ENCODE measurements around the gene HSFY2. TPM values are rescaled to one million over a fixed set of nuclear protein-coding genes. Genes with fewer than 3 reads are reported as not detected.
"Not testable (repeated sequence)": the region's sequence is repeated elsewhere in the genome, so short reads cannot be mapped to it uniquely, and the experiment has no call there.

The HSFY2 gene, protein sequence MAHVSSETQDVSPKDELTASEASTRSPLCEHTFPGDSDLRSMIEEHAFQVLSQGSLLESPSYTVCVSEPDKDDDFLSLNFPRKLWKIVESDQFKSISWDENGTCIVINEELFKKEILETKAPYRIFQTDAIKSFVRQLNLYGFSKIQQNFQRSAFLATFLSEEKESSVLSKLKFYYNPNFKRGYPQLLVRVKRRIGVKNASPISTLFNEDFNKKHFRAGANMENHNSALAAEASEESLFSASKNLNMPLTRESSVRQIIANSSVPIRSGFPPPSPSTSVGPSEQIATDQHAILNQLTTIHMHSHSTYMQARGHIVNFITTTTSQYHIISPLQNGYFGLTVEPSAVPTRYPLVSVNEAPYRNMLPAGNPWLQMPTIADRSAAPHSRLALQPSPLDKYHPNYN
- total RNA-seq, result not detected

DNA sequence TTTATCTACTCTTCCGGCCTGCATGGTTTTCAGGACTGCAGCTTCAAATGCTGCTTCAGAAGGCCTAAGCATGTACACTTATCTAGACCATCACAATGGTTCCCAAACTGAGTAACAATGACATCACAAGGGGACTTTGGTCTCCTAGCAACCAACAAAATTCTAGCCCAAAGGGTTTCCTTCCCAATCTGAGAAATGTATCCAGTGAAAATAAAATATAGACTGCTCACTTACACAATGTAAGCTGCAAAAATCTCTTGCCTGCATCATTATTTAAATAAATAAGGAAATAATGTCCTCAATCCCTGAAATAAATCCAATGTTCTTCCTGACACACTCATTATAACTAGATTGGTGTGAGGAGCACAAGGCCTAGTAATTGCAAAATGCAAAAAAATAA is at the start of gene HSFY2:
HSFY2 (minus strand) TSS at position 101 of the 400 bp plus-strand sequence. CDS start 117 bp downstream, outside the sequence.
- DNase-seq; H3K36me3 Mint-ChIP-seq; H3K27ac Mint-ChIP-seq; POLR2A ChIA-PET; H3K4me3 Mint-ChIP-seq; H3K9me3 Mint-ChIP-seq; H3K27me3 Mint-ChIP-seq; H3K4me1 Mint-ChIP-seq; ATAC-seq (ENCODE audit: low read depth): not testable (repeated sequence)

DNA sequence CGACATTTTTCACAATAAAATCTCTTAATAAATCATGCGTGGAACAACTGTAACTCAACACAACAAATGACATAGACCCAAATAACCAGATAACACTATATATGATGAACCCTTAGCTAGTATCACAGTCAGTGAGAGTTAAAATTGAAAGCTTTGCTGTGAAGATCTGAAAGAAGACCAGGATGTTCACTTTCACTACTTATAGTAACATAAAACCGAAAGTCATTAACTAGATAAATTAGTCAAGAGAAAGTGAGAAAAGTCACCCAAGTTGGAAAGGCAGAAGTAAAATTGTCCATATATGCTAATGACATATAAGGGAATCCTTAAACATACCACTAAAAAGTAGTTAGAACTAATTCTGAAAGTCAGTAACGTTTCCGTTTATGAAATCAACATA is 42.2 kb upstream of the HSFY2 start:
- ATAC-seq (ENCODE audit: low read depth); H3K4me3 Mint-ChIP-seq; H3K4me1 Mint-ChIP-seq; POLR2A ChIA-PET; H3K9me3 Mint-ChIP-seq; DNase-seq; H3K36me3 Mint-ChIP-seq; H3K27ac Mint-ChIP-seq; H3K27me3 Mint-ChIP-seq: not testable (repeated sequence)

DNA sequence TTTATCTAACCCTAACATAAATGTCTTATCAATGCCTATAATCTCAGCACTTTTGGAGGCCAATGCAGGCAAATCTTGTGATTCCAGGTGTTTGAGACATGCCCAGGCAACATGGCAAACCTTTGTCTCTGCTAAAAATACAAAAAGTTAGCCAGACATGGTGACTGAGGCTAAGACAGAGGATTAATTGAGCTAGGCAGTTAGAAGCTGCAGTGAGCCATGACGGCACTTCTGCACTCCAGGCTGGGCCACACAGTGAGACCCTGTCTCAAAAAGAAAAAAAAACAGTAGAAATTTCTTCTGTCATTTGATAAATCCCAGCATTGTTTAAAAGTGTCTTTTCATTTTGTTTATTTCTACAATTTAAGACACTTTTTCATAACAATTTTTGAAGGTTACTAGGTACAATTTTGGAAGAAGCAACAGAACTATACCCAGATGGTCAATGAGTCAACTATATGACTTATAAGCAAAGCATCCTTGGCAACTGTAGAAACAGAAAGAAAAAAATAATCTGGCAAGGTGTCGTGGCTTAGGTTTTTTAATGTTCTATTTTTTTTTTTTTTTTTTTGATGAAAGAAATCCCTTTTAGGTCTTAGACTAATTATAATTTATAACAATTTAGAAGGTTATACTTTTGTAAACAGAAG is 15.3 kb upstream of the HSFY2 start:
- H3K9me3 Mint-ChIP-seq; H3K27me3 Mint-ChIP-seq; ATAC-seq (ENCODE audit: low read depth); POLR2A ChIA-PET; H3K27ac Mint-ChIP-seq; DNase-seq; H3K36me3 Mint-ChIP-seq; H3K4me1 Mint-ChIP-seq; H3K4me3 Mint-ChIP-seq: not testable (repeated sequence)

DNA sequence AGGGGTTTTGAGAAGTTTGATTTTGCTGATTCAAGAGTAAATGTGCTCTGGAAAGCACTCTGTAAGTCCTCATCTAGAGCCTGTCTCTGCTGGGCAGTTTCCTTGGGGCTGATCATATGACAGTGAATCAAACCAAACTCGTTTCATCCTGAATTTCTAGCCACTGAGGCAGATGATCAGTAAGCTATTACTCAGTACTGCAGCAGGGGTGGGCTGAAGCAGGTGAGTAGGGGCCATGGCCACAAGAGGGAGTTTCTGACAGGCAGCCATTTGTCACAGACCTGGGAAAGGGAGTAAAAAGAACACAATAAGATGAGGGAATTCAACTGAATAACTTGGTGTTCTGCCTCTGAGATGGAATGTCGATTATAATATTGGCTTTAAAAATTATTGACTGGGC is 19.5 kb downstream of the HSFY2 start:
- H3K9me3 Mint-ChIP-seq; H3K27ac Mint-ChIP-seq; H3K27me3 Mint-ChIP-seq; POLR2A ChIA-PET; H3K36me3 Mint-ChIP-seq; ATAC-seq (ENCODE audit: low read depth); H3K4me1 Mint-ChIP-seq; DNase-seq; H3K4me3 Mint-ChIP-seq: not testable (repeated sequence)

DNA sequence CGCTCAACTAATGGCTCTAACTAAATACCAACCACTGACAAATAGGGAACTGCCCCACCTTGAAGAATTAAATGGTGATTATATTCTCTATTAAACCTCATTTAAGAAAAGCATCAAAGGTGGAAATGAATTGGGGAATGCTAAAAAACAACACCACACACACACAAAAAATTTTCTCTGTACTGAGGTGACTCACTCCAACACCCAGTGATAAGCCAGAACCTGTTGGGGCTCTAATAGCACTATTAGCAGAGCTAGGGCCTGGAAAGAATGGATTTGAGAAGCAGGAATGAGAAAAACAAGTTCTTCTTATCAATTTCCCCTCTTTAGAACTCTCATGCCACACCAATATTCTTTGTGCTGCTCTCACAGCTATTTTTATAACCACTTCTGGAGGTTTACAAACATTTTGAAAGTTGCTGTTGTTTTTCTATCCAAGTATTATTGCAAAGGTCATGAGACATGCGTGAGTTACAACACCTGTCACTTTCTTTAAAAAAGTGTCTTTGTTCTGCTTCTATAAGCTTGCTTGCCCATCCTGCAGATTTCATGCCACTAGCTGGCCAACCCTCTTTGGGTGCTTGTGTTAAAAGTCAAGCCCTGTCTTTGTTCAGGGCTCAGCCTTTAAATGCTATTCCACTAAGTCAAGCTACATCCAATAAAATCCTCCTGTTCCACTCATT is 20.3 kb downstream of the HSFY2 start:
- H3K27me3 Mint-ChIP-seq; POLR2A ChIA-PET; H3K36me3 Mint-ChIP-seq; ATAC-seq (ENCODE audit: low read depth); H3K27ac Mint-ChIP-seq; H3K9me3 Mint-ChIP-seq; H3K4me1 Mint-ChIP-seq; H3K4me3 Mint-ChIP-seq; DNase-seq: not testable (repeated sequence)

DNA sequence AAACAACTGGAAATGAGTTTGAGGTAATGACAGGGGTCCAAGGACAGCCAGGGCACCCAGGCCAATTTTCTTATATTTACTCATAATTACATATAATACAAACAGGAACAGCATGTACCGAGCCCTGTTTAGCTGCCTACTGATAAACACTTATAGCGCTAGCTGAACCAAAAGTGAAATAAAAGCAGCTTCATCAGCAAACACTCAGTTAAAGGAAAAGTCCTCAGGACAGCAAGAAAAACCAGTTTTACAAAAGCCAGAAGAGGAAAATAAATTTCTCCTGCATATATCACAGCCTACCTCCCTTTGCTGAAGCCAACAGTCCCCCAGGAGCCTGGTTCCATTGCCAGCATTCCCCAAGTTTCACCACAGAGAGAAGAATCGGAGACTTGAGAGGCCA is 49.8 kb downstream of the HSFY2 start:
- H3K4me1 Mint-ChIP-seq; H3K27me3 Mint-ChIP-seq; POLR2A ChIA-PET; DNase-seq; ATAC-seq (ENCODE audit: low read depth); H3K27ac Mint-ChIP-seq; H3K36me3 Mint-ChIP-seq; H3K9me3 Mint-ChIP-seq; H3K4me3 Mint-ChIP-seq: not testable (repeated sequence)

Other genes with a start within 250 kb of the HSFY2 start
- gene HSFY1, start 227.0 kb downstream of the HSFY2 start, total RNA-seq, result not detected

Measured in activated naive CD8-positive, alpha-beta T cell treated with anti-CD3 and anti-CD28 coated beads, Interleukin-2, amount 10 ng/mL, durations not matched to agents 7 days and 5 days (primary cell).